Measurements from ENCODE around the gene PCAT6.

PCAT6 gene

GRCh38 chr1:202805886-202806844 lies 4.6 kb upstream of the PCAT6 start:
- TF ChIP-seq TAF1 (IDR thresholded peaks at IDR 0.05; ENCODE audit: borderline replicate concordance, insufficient read depth, low read length) (no peak), FOXP2 (optimal IDR thresholded peaks at IDR 0.05; ENCODE audit: borderline replicate concordance, extremely low read depth, extremely low read length, insufficient read depth) (no peak), POLR2AphosphoS5 (IDR thresholded peaks at IDR 0.05; ENCODE audit: low read depth, low read length) (no peak), REST (IDR thresholded peaks at IDR 0.05; ENCODE audit: insufficient read depth in 1 of 2, low read depth in 2 of 2, low read length in 2 of 2) (no peak), SIN3A (IDR thresholded peaks at IDR 0.05; ENCODE audit: borderline replicate concordance, insufficient read depth, low read length) (no peak)

- no peak for TF ChIP-seq SIN3A (IDR thresholded peaks at IDR 0.05; ENCODE audit: borderline replicate concordance, insufficient read depth, low read length)
- no peak for TF ChIP-seq TAF1 (IDR thresholded peaks at IDR 0.05; ENCODE audit: borderline replicate concordance, insufficient read depth, low read length)
- TF ChIP-seq REST (IDR thresholded peaks at IDR 0.05; ENCODE audit: insufficient read depth in 1 of 2, low read depth in 2 of 2, low read length in 2 of 2), result no peak
- no peak for TF ChIP-seq FOXP2 (optimal IDR thresholded peaks at IDR 0.05; ENCODE audit: borderline replicate concordance, extremely low read depth, extremely low read length, insufficient read depth)
- no peak for TF ChIP-seq POLR2AphosphoS5 (IDR thresholded peaks at IDR 0.05; ENCODE audit: low read depth, low read length)
Observed at GRCh38 chr1:202806845-202807450, 3.8 kb upstream of the PCAT6 start.

- TF ChIP-seq POLR2AphosphoS5 (IDR thresholded peaks at IDR 0.05; ENCODE audit: low read depth, low read length) (no peak), FOXP2 (optimal IDR thresholded peaks at IDR 0.05; ENCODE audit: borderline replicate concordance, extremely low read depth, extremely low read length, insufficient read depth) (no peak), REST (IDR thresholded peaks at IDR 0.05; ENCODE audit: insufficient read depth in 1 of 2, low read depth in 2 of 2, low read length in 2 of 2) (no peak), SIN3A (IDR thresholded peaks at IDR 0.05; ENCODE audit: borderline replicate concordance, insufficient read depth, low read length) (no peak), TAF1 (IDR thresholded peaks at IDR 0.05; ENCODE audit: borderline replicate concordance, insufficient read depth, low read length) (no peak)
Observed at GRCh38 chr1:202807451-202807925, 3.3 kb upstream of the PCAT6 start.

GRCh38 chr1:202807926-202808757 lies 2.6 kb upstream of the PCAT6 start, which contains the start of gene KDM5B:
Gene KDM5B, minus strand, starts transcription at chr1:202808421. Its CDS starts 116 bp downstream, at chr1:202808305.
- TF ChIP-seq REST (IDR thresholded peaks at IDR 0.05; ENCODE audit: insufficient read depth in 1 of 2, low read depth in 2 of 2, low read length in 2 of 2), result no peak
- peak; percentile 49 for TF ChIP-seq FOXP2 (optimal IDR thresholded peaks at IDR 0.05; ENCODE audit: borderline replicate concordance, extremely low read depth, extremely low read length, insufficient read depth)
